Fibroblast of skin of left biceps (primary cell): Measurements from ENCODE around the gene BEND6.

Experiments
- DNase-seq, 2 experiments: peaks; one replicate each; pipeline ENCODE4 v3.0.0-alpha.2; 2013; ENCODE audit warnings: low read depth in 2 of 2

BEND6 gene

DNA sequence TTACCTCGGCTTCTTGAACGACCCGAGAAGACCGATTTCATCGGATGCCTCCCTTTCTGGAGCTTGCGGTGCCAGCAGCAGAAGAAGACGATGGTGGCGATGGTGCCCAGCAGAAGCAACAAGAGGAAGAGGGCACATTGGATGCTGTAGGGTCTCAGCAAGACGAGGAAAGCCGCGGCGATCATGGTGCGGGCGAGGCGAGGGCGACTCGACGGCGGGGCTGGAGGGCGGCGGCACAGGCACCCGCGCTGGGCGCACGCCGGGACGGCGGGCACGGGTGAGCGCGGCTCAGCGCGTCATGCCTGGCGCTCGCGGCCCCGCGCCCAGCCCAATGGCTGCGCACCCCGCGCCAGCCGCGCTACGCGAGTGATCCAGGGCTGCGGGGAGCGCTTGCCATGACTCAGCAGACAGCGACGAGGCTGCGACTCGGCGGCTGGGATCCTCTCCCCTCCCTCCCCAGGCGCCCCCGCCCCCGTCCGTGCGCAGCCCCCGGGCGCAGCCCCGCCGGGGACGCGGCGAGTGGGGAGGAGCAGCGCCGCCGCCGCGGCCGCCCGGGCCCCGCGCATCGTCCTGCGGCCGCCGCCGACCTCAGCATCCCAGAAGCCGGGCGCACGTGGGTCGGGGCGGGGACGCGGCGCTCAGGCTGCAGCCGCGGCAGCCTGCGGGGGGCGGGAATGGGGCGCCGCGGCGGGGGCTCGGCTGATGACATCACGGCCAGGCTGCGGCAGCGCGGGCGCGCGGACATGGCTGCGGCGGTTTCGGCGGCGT lies at the start of gene BEND6:
BEND6 (plus strand) TSS at position 705 of the 768 bp plus-strand sequence. CDS start 26,704 bp downstream, outside the sequence.
- DNase-seq: peak; percentile 74 to 76

- no peak for DNase-seq
Observed at GRCh38 chr6:56905378-56905777, 49.5 kb upstream of the BEND6 start.

DNA sequence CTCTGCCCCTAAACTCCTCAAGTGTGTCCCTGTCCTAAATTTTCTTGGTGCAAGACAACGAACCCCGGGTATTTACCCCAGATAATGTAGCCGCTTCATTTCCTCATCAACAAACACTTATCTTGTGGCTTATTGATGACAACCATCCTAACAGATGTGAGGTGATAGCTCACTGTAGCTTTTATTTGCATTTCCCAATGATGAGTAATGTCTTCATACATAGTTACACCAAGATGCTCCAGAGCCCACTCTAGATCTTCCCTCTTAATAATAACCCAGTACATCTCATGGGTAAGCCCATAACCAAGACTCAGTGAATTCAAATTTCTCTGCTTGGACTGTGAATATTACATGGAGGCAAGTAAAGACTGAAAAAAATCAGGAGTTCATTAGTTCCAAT lies 48.2 kb upstream of the BEND6 start:
- peak in 1 of 2 experiments; percentile 34 for DNase-seq

DNA sequence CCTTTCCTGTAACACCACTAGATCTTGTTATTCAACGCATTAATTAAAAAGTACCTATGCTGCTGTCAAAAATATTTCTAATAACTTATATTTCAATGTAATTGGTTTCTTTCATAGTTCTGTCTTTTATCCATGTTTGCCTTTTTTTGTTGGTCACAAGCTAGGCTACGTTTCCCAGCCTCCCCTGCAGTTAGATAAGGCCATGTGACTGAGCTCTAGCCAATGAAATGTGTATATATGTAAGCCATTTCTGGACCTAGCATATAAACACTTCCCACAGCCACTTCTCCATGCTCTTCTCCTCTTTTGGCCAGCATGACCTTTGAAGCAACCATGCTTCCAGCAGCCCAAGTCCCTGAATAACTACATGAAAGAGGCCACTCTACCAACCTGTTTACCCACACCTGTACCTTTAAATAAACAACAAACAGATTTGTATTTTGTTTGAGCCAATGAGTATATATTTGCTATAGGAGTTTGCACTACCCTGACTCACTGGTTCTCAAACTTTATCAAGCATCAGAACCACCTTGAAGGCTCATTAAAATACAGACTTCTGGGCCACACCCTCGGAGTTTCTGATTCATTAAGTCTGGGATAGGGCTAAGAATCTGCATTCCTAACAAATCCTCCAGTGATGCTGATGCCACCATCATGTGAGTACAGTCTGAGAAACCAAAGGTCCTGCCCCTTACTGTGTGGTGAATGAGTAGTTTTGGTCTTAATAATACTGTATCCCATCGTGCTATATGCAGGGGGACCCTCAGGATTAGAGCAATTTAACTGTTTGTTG lies 45.6 kb upstream of the BEND6 start:
- no peak for DNase-seq

DNA sequence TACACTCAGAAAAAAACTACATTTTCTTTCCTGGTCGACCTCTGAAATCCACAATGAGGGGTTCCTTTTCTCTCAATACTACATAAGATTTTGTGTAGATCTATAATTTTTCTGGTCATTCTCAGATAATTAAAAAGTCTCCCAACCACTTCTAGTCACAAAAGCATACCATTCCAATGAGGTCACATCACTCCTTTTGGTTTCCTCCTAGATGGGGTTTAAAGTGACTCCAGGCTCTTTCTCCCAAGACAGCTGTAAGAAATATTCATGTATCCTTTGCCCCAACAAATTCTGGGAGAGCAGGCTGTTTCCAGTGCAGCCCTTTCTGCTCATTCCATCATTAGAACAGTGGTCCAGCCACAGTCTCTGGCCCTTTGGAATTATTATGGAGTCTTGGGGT lies 43.1 kb upstream of the BEND6 start:
- peak; percentile 63 to 70 for DNase-seq

GRCh38 chr6:56913285-56914074 lies 41.4 kb upstream of the BEND6 start:
- no peak for DNase-seq

DNA sequence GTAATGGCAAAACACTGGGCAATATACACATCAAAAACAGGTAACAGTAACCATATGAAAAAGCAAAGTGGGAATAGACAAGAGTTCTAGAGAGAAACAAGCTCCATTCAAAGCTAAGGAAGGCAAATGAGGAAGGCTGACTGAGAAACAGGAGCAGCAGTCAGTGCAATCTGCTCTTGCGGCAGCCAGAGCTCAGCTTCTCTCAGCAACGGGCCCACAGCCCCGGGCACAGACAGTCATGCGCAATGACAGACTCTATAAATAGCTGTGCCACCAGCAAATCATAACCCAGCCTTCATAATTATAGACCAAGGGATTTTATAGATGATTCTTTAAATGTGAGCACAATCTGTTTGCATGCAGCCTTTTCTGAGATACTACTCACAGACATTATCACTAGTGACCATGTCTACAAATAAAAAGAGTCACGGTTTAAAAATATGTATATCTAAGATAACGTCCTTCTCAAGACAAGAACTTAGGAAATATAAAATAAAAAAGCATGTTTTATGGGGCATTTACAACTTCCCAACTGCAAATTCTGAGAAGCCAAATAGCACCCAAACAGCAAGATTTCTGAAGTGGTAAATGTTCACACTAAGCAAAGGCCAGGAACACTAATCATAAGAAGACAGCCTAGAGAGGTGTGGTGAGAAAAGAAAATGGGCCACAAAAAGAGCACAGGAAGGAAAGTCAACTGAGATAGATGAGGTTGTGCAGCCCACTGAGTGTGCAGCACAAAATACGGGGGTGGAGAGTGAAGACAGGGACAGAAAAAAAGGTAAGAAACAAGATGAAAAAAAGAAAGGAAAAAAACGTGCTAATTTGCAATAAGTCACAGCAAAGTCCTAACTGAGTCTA lies 39.9 kb upstream of the BEND6 start:
- DNase-seq: no peak

DNA sequence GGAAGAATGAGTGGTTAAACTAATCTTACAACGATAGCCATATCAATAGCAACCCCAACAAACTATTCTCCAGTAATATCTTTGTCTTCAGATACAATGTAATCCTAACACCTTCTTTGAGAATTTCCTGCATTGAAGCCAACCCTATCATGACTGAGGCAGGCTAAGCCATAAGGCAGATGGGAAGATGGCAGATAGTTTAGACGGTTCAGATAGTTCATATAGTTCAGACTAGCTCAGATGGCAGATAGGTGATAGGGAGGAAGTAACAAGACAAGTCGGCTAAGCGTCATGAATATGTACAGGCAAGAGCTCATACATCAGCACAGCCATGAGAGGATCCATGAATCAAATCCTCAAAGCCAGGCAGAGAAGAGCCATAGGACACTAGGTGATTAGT lies 39.1 kb upstream of the BEND6 start:
- no peak for DNase-seq

DNA sequence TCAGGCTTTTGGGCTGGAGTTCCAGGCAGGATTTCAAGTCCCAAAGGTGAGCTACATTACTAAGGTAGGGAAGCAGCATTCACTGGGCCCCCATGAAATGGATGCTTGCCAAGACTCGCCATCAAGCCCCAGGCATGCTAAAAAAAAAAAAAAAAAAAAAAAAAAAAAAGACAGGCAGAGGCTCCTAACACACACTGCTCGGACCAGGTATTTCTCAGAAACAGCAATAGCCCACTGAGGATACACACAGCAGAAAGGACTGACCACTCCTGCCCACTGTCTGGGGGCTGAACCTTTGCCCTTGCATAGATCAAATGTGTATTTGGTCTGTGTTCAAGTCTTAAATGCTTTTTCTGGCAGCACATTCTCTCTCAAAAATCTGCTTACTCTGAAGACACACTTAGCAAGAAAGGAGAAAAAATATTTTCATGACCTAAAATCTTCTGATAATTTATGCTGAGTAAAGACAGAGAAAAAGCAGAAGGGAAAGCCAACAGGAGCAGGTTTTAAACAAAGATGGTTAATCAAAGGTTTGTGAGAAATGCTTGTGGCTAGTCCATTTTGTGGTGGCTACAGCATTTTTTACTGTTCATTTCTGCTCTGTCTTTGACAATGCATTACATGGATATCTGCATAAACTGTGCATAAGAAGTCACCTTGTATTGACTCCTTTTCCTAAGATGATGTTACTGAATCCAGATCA lies 37.9 kb upstream of the BEND6 start:
- no peak for DNase-seq

DNA sequence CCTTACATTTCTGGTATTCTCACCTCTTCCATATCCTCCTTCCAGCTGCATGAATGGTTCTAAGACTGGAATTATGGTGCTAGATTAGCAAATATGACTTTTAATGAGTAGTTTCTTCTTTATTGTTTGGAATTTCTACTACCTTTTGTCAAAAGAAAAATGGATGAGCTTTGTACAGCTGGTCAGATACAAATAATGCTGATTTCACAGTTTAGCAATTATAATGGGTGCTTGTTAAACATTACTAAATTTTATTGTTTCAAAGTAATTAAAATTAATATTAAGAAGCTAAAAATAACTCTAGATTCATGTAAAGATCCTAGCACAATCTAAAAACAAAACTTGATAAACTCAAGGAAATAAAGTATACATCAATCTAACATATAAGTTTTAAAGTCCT lies 32.3 kb upstream of the BEND6 start:
- DNase-seq: no peak

DNA sequence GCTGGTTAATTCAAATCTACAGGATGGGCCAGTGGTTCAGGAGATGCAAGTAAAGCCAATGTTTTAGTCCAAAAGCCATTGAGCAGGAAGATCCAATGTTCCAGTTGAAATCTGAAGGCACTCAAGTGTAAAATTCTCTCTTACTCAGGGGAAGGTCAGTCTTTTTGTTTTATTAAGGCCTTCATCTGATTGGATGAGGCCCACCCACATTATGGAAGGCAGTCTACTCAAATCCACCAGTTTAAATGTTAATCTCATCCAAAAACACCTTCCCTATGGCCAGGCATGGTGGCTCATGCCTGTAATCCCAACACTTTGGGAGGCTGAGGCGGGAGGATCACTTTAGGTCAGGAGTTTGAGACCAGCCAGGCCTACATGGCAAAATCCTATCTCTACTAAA lies 31.3 kb upstream of the BEND6 start:
- no peak for DNase-seq

DNA sequence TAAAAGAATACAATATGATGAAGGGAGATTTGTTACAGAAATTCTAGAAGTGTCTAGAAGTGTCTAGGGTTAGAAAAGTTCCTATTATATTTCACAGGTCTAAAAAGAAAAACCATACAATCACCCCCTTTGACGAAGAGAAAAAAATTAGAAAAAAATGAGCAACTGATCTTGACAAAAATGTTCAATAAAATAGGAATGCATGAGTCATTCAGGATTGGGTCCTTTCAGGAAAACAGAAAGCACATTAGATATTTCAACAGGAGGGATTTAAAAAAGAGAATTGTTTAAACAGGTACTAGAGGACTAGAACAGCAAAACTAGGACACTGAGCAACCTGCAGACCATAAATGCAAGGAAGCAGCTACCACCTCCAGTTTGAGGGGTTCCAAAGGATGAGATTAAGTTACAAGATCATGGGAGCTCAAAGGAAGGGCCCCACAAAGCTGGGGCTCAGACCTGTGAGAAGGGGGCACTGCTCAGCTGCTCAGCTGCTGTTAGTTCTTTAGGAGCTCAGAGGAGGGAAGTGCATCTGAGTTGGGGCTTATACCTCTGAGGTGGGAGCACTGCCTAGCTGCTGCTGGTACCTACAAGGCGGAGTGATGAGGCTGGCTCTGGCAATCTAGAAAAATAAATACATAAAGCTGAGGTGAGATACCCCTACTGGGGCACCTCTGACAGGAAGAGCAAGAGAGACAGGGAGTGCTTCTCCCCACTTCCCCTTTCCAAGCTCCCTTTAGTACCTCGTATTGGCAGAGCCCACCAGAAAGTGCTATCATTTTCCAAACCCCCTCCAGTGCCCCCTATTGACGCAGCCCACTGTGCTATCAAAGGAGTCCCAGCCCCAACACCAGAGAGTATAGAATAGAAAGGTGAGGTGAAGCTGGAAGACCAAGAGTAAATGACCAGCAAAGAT lies 27.1 kb upstream of the BEND6 start:
- no peak for DNase-seq

DNA sequence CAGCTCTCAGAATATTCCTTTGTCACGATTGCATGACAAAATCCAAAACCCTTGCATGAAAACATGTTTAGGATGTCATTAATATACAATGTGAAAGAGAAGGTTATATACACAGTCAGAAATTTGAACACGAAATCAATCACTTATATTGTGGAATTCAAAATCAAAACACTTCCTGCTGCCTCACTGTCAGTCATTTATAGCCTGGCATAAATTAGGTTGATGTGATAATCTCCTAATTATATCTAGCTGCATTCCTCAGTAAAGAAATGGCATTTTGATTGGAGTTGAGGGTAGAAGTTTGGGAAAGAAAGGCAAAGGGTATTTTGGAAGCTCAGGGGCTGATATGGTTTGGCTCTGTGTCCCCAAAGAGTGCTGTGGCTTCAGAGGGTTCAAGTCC lies 24.1 kb upstream of the BEND6 start:
- no peak for DNase-seq

DNA sequence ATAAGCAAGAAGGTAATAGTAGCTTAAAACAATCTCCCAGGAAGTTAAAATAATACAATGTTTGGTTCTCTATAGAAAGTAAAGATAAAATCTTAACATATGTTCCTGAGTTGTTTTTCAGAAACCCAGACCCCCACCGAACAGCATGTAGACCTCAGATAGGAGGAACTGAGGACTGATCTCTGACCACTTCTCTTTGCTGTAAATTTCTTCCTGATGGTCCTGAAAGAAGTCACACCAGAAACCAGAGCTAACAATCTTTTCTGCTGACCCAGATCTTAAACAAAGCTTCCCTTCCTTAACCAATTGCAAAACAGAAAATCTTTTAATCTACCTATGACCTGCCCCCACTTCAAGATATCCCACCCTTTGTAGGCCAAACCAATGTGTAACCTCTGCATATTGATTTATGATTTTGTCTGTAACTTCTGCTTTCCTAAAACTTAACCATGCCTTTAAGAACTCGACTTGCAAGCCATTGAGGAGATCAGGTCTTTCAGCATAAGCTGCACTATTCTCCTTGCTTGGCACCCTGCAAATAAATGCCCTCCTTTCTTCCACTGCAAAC lies 21.9 kb upstream of the BEND6 start:
- DNase-seq: no peak

- no peak for DNase-seq
Observed at GRCh38 chr6:56933650-56934049, 21.3 kb upstream of the BEND6 start.

DNA sequence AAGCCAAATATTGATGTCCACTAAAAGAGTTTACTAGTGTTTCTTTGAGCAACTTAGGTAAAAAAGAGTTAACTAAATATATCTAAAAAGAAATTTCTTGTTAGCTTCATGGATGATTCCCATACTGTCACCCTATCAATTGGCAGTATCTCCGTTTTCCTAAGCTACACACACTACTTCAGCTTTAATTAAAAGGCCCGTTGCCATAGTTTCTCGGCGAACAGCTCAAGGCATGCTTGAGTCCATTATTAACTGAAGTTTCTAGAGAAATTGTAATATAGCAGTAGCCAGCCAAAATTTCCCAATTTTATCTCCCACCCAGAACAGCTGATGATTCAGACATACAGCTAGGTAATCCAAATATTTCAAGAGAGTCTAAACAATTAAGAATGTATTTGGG lies 20.0 kb upstream of the BEND6 start:
- DNase-seq: no peak

DNA sequence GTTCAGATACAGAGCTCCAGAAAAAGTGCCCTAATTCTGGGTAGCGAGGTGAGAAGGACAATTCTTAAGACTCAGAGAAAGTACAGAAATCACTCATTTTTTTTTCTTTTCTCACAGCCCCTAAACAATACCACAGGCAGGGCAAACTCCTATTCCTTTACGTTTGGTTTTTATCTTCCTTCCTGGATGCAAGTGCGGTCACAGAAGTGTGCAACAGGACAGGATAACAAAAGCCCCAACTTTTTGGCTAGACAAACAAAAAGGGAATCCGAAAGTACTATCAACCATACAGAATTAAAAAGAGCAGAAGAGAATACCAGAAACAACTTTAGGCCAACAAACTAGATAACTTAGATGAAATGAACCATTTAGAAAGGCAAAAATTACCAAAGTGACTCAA lies 18.4 kb upstream of the BEND6 start:
- DNase-seq: no peak

DNA sequence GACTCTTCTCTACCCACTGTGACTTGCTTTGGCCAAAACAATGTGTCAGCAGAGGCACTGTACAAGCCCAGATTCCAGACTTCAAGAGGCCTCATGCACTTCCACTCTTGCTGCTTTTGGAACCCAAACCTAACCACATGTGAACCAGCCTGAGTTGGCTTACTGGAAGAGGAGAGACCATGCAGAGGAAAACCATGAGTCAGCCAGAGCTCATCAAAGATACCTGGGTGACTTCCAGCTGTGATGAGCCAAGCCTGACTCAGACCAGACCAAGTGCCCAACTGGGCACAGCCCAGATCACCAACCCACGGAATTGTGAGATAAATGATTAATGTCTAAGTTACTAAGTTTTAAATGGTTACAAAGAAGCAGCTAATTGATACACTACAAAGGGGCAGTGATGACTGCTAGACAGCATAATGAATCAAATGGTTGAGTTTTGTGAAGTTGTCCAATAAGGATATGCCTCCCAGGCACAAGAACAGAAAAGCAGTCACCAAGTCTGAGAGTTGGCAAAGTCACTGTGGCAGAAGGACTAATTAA lies 16.2 kb upstream of the BEND6 start:
- DNase-seq: peak; percentile 92 to 93

DNA sequence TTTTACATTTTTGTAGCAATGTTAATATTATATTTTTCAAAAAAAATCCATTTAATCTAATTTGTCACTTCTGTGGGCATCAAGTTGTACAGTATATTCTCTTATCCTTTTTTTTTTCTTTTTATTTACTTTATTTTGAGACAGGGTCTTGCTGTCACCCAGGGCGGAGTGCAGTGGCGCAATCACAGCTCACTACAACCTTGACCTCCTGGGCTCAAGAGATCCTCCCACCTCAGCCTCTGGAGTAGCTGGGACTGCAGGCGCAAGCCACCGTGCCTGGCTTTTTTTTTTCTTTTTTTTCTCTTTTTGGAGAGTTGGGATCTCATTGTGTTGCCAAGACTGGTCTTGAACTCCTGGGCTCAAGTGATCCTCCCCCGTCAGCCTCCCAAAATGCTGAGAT lies 14.4 kb upstream of the BEND6 start:
- no peak for DNase-seq
